ENCODE data around the gene PLXNA4.

PLXNA4 gene

DNA sequence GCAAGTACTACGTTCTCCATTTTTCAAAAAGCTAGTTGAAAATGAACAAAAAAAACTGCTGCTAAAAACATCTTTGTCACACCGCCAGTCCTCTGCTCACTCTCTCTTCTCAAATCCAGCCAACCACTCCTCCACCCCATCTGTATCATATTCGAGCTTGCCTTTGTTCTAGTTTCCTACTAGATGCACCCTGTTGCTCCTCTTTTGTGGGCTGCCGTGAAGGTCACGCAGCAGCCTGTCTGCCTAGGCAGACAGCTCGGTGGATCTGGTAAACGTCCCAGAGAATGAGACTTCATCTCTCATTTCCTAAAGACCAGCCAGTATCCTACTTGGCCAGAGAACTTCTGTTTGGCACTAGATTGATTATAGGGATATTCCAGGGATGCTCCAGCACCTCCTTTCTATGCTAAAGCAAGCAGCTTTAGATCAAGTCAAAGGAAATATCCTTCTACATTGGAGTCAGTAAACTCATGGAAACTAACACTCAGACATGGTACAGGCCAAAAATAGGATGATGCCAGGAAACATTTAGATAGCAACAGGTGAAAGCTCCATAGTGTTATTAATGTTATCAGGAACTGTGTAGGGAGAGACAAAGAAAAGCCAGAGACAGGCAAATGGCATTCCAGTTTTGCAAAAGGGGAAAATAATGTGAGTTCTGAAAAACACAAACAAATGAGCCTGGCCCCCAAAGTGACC is 8.7 kb upstream of the PLXNA4 start:
- DNase-seq: no peak

DNA sequence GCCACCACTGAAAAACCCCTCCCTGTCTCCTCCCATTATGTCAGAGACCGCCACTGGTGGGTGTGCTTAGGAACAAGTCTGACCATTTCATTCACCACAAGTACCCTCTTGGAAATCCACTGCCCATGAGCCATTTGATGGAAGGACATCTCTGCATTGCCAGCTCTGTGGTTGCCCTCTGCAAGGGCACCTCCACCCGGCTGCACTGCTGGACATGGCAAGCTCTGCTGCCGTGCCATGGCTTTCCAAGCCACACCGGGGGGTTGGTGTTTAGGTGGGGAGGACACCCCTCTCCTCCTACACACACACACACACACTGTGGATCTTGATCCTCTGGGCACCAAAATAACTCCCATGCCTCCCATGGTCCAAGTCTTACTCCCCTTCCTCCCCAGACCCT is 5.2 kb upstream of the PLXNA4 start:
- no peak for DNase-seq

DNA sequence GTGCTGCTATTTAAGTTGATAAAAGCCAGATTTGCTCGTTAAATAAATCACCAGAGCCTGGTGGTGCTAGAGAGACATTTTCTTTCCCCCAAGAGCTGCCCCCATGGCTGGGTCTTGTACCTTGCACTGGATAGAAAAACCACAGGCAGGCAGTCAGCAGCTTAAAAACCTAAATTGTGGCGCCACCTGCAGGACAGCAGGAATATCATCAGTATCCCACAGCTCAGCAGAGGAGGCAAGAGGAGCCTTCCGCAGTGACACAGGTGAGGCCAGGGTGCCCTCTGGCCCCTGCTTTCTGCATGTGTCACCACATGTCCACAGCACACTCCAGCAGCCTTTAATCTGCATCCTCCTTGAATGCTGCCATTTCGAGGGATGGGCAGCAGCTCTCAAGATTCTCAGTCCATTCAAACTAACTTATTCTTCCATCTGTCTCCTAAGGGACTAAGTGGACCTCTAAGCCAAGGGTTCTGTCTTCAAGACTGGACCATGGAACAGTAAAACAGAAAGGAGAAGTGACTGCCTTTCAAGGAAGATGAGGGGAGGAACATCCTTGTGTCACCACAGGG is 4.5 kb upstream of the PLXNA4 start:
- peak; percentile 65 for DNase-seq

DNA sequence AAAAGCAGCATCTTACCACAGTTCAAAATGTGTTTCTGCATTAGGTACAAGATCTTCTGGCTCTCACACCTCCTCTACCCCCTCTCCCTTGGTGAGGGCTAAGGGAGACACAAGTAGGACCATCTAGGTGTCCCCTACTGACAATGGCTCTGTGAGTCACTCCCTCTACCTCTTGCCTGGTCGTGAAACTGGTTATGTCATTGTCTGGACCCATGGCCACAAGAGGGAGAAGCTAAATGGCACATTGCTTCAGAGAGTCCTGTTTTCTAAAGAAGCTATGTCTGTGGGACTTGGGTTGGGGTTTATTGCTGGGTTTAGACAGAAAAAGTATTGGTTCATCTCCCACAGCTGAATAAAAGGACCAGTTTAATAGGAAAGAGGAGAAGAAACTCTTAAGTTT is 4.0 kb upstream of the PLXNA4 start:
- DNase-seq: no peak

DNA sequence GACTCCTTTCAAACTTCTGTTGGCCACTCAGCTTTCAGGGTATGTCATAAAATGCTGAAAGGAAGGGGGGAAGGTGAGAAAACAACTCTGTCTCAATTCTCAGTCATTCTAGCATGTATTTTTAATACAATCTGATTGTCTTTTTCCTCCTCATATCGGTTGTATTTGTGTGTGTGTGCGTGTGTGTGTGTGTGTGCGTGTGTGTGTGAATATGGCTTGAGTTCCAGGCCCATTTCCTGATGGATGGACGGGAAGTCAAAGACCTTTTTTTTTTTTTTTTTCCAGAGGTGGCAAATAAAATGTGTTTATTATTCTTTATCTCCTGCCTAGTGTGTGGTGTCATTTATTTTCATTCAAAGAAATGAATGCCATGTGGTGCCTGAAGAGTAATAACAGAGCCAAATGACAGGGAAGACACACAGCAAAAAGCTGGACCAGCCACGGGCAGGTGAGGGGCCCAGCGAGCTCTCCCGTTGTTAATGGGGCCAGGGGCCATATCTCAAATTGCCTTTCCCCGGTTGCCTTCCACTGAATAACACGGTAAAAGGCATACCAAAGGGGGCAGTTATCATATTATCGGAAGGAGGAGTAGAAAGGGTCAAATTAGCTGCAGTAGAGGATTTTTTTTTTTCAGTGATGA is 3.1 kb upstream of the PLXNA4 start:
- DNase-seq: no peak

DNA sequence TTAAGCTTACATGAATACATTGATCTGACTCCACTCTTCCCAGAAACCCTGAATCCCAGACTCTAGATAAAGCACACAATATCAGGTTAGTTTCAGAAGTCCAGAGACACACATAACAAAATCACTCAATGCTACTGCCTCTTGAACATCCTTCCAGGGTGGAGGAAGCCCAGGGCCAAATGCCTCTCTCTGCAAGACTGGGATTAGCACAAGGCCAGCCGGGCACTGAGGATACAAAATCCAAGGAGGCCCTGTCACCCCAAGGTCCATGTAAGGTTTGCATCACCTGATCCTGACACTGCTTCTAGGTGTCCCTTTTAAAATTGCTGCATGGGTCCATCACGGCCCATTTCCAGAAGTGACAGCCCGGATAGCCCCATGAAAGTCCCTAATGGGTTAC is 2.6 kb upstream of the PLXNA4 start:
- no peak for DNase-seq

DNA sequence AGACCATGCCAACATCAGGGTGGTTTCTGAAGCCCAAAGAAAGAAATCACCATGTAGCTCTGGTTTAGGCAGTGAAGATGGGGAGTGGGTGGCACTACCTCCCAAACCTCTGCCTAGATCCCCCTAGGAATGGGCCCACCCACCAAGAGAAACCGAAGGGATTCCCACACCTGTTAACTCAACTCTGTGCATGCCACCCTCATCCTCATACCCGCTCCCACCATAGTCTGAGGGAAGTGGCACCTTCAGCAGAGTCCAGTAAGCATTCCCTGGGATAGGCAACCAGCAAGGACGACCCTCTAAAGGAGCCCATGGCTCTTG is 1.7 kb upstream of the PLXNA4 start:
- DNase-seq: no peak

DNA sequence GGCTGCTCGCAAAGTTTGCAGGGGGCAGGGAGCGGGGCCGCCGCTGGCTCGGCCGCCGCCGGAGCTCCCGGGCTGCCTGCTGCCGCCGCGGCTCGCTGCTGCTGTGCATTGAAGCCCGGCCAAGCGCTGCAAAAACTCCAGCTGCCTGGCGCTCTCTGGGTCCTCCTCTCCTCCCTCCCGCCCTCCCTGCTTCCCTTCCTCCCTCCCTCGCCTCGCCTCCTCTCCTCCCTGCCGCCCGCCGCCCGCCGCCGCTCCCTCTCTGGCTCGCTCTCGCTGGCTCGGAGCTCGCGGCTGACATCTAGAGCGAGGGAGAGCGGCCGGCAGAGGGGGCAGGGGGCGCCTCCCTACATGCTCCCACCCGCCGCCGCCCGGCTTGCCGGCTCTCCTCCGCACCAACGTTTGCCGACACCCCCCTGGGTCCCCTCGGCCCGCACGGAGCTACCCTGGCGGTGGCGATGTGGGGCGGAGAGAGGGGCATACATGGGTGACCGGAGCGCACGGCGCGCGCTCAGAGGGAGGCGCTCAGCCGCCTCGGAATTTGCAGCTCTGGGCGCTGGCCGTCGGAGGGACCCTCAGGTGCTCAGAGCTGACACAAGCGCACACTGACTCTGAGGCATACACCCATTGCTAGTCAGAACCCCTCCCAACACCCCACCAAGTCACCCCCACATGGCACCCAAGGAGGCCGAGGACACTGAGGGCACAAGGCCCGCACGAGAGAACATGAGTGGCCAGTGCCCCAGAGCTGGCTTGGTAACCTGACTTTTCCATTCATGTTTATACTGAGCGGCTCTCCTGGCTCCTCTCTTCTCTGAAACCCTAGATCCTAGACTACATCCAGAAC is 1.2 kb upstream of the PLXNA4 start:
- DNase-seq: no peak

DNA sequence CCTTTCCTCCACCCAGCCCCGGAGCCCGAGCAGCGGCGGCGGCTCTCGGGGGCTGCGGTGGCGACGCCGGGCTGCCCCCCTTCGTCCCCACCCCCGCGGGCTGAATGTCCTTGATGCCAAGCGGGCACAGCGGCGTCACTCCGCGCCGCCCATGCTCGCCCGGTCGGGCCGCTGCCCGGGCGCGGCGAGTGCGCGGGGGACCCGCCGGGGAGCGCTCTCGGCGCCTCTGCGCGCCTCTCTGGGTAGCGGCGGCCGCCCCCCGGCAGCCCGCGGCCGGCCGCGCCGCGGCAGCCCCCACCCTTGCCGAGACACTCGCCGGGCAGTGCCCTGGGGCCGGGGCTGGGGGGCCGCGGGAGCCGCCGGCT is 433 bp upstream of the PLXNA4 start:
- DNase-seq: no peak

DNA sequence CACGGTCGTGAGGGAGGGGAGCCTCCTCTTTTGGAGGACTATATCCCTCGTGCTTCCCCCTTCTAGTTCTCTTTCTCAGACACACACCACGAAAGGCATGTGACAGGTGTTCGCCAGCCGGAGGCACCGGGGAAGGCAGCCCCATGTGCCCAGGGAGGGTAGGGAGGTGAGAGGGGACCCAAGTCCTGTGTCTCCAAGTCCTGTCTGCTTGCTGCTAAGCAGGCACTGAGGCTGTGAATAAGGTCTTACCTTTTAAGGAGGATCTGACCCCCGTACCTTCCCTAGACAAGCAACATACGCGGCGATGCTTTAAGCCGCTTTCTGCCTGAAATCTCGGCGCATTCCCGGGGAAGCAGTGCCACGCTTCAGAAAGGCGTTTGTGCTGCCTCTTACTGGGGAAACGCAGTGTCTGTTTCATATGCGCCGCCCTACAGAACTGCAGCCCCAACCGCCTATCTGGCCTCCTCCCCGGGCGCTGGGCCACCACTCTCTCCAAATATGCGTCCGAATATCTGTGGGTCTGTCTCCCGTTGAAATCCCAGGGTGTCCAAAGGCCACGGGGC is 770 bp downstream of the PLXNA4 start:
- no peak for DNase-seq

DNA sequence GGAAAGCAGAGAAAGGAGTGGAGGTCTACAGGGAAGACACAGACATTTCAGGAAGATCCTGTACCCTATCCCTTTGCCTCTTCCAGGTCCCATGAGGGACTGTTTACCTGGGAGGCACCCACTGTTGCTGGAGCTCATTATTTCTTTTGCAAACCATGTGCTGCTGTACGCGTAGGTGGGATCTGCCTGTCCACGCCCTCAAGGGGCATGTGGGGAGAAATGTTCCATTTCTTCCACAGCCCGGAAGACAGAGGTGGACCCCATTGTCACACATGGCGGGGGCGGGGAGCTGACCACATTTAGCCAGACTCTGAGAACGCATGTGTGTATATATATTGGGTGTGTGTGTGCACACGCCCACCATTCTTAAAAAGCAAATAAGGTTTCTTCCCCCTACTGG is 2.0 kb downstream of the PLXNA4 start:
- no peak for DNase-seq

DNA sequence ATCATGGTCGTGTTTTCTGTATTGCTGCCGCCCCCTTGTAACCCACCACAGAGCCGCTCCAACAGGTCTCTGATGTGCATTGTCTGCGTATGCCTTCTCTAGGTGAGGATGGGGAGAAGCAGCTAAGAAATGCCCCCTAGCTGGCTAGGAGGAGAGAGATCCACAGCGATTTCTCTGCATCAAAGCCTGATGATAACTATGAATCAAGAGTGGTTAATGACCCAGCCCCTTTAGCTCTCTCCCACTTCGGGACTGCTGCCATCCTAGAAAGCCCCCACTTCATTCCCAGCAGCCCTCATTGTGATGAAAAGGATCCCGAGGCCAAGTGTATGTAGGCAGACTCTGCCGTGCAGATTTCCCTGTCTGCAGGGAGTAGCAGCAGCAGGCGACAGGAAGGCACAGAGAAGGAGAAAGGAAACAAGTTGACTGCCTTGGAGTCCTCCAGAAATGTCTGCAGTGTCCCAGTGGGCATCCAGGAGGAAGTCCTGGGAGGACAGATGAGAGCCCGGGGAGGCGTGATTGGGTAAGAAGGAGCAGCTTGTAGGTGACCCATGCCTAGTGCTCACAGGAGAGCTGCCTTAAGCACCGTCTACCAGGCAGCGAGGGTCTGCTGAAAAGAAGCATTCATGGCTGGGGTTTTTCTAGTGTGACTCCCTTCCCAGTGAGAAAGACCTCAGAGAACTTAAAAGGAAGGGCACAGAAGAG is 2.9 kb downstream of the PLXNA4 start:
- no peak for DNase-seq

DNA sequence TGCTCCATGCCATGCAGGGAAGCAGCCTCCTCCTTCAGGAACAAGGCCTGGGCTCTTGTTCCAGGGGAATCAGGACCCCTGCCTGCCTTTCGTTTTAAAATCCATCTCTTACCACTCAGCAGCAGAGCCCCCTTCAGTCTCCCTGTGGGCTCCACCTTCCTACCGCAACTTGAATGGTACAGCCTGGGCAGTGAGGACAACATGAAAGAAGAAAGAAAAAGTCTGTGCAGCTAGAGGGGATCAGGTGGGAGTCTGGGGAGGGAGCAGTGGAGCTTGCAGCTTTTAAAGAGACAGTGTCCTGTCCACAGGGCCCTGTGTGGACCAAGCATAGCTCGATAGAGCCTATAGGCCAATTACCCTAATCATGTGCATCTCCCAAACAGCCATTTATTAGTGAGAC is 3.7 kb downstream of the PLXNA4 start:
- no peak for DNase-seq

DNA sequence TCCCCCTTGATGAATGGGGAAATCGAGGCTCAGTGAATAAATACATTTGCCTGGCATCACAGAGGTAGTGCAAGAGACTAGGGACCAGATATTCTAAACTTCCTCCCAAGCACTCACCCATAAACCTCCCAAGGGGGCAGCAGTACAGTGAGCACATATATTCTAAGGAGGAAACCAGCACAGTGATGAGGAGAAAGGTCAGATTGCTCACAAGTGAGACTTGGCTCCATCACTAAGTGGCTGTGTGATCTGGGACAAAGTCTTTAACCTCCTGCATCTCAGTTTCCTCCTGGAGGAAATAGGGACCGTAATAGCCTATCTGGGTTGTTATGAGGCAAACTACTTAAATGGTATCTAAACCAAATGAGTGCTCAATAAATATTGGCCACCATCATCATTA is 4.3 kb downstream of the PLXNA4 start:
- no peak for DNase-seq

DNA sequence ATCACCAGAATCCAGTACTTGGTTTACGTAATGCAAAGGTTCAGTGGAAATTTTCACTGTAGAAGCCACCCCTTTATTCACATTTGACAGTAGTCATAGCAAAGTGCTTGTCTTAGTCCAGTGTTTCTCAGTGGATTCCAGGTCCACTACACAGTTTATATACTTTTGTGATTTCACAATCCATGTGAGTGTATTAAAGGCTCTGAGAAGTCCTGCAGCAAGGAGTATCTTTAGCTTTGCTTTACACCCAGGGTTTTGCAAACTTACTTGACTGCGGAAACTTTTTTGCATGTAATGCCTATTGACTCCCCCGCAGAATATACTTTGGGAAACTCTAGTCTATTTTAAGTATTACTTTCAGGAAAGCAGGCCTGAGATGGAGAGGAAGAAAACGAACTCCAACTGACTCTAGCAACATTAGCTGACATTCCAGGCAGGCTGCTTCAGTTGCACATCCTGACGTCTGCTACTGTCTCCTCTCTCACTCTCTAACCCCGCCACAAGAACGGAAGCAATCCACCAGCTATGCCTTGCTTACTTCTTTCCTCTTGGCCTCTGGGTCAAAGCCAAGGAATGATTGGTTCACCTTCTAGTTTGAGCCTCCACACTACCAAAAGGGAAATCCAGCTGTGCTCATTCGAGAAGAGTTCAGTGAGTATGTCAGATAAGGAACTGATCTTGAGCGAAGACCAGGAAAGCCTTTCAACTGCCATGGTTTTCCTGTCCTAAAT is 6.2 kb downstream of the PLXNA4 start:
- DNase-seq: no peak

DNA sequence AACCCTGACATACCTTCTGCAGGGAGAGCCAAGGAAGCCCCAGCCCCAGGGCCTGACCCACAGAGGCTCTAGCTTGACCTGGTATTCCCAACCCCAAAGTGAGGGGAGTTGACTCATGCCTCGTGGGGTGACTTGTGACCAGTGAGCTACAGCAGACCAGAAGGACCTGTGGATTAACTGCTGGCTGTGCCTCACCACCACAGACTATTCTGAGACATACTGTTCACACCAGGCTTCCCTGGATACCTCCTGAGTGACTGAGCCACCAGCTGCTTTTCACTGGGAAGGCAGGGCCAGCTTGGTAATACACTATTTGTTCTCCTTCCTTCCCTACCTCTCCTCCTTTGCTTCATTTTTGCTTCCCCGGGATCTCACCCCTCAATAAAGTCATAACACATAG is 7.3 kb downstream of the PLXNA4 start:
- DNase-seq: no peak

DNA sequence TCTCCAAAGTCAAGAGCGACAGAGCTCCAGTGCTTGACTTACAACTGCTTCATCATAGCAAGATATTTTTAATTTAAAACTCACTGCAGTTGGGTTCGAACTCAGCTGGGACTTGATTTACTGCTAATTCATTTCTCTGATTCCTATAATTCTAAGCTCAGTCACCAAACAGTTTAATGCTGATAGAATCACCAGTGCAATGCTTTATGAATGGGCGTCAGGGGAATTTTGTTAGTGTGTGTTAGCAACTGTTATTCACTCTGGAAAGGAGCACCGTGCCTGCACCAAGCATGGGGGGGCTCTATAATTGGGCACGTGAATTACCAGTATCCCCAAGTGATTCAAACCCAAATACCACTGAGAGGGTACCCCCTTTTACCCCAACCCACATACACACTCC is 10.4 kb downstream of the PLXNA4 start:
- no peak for DNase-seq

DNA sequence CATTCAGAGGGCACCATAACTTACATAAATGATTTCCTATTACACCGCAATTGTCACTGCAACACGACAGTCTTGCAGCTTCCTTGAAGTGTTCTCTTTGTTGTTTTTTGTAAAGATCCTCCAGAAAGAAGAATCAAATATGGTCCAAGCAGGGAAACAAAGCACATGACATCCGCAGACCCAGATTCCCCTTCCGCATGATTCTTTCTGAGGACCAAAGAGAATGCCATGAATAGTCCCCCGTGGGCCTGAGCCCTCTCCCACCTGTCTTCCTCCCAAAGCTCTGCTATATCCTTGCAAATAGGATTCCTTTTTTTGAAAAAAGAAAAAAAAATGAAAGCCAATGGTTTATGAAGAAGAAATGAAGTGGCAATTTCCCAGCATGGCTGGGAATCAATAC is 10.8 kb downstream of the PLXNA4 start:
- DNase-seq: no peak

DNA sequence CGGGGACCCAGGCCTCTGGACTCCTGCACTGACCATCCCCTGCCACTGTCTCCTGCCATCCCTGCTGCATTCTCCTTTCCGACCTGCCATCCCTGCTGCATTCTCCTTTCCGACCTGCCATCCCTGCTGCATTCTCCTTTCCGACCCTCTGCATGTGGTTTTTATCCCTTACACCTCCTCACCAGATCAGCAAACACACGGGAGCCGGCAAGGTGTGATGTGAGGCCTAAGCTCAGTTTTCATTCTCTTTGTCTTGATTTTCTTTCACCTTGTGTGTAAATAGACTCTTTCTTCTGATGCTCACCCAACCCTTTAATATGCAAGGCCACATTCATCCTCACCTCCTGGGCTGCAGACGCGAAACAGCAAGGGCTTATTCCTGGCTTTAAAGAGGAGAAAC is 11.4 kb downstream of the PLXNA4 start:
- DNase-seq: no peak

DNA sequence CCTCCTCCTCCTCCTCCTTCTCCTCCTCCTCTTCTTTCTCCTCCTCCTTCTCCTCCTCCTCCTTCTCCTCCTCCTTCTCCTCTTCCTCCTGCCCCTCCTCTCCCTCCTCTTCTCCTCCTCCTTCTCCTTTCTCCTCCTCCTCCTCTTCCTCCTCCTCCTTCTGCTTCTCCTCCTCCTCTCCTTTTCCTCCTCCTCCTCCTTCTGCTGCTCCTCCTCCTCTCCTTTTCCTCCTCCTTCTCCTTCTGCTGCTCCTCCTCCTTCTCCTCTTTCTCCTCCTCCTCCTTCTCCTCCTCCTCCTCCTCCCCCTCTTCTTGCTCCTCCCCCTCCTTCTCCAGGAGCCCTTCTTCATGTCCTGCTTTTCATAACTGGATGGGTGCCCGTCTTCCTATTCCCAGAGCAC is 12.2 kb downstream of the PLXNA4 start:
- DNase-seq: no peak

DNA sequence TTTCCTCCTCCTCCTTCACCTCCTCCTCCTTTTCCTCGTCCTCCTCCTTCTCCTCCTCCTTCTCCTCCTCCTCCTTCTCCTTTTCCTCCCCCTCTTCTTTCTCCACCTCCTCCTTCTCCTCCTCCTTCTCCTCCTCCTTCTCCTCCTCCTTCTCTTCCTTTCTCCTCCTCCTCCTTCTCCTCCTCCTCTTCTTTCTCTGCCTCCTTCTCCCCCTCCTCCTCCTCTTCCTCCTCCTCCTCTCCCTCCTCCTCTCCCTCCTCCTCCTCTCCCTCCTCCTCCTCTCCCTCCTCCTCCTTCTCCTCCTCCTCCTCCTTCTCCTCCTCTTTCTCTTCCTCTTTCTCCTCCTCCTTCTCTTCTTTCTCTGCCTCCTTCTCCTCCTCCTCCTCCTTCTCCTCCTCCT is 13.6 kb downstream of the PLXNA4 start:
- DNase-seq: no peak

DNA sequence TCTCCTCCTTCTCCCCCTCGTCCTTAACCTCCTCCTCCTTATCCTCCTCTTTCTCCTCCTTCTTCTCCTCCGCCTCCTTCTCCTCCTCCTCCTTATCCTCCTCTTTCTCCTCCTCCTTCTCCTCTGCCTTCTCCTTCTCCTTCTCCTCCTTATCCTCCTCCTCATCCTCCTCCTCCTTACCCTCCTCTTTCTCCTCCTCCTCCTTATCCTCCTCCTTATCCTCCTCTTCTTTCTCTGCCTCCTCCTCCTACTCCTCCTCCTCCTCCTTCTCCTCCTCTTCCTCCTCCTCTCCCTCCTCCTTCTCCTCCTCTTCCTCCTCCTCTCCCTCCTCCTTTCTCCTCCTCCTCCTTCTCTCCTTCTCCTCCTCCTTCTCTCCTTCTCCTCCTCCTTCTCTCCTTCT is 14.5 kb downstream of the PLXNA4 start:
- DNase-seq: no peak

Measured in activated CD4-positive, alpha-beta T cell treated with anti-CD3 and anti-CD28 coated beads, Interleukin-2, amount 50 U/mL, for 1 hour (primary cell).